Stimulated activated CD4-positive, alpha-beta T cell treated with anti-CD3 and anti-CD28 coated beads, Interleukin-1b, Interleukin-23, amount 100 ng/mL, for 48 hours (primary cell): ENCODE measurements around the gene LHX2.

Source experiments
- DNase-seq: peaks from one replicate; pipeline ENCODE4 v3.0.0-alpha.2; 2020

Gene LHX2

GRCh38 chr9:124035001-124035650 lies 23.6 kb downstream of the LHX2 start:
- no peak for DNase-seq

DNA sequence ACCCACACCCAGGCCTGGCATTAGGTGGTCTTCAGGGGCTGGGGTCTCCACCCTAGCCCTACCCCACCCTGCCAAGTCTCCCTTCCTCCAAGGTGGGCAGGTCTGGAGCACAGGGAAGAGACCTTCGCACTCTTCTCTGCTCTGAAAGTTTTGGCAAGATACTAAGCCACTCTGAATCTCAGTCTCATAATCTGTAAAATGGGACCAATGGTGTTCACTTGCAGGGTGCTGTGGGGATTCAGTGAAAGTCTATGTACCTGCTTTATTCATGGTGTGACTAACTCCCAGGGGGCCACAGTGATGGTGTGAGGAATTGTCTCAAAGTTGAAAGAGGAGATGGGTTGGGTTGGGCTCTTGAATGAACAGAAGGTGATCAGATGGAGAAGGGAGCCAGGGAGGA lies 25.0 kb downstream of the LHX2 start:
- DNase-seq: no peak

DNA sequence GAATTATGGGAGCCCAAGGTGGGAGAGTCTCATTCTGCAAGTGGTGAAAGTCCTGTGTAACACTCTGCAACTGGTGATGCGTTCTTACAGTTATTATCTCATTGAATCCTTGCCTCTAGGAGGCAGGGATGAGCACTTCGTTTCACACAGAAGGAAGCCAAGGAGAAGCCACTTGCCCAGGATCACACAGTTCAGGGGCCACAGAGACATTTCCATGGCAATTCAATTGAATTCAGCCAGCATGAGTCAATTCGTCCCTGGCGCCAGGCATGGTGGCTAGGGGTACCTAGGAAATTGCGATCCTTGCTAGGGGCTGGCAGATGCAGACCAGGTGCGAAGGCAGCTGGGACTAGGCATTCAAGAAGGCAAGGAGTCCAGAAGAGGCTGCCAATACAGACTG lies 26.2 kb downstream of the LHX2 start:
- no peak for DNase-seq

DNA sequence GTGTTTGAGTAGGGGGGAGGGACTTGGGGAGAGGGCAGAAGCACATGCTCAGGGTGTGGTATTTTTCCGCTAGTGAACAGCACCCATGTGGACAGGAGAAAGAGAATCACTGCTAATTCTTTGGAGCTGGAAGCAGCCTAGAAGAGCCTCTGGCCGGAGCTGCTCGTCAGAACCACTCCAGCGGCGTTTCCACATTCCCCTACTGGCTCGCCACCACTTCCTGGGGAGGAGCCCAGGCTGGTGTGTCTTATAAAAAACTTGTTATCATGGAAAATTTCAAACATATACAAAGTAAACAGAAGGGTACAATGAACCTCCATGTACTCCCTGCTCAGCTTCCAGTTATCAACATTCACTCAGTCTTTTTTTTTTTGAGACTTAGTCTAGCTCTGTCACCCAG lies 26.7 kb downstream of the LHX2 start:
- no peak for DNase-seq

- DNase-seq: no peak
These were observed 27.4 kb downstream of the LHX2 start for GRCh38 chr9:124038790-124039633.

- DNase-seq: peak; percentile 23
These were observed 28.8 kb downstream of the LHX2 start for GRCh38 chr9:124040186-124040931.

GRCh38 chr9:124040935-124041816 lies 29.6 kb downstream of the LHX2 start:
- peak; percentile 27 for DNase-seq

DNA sequence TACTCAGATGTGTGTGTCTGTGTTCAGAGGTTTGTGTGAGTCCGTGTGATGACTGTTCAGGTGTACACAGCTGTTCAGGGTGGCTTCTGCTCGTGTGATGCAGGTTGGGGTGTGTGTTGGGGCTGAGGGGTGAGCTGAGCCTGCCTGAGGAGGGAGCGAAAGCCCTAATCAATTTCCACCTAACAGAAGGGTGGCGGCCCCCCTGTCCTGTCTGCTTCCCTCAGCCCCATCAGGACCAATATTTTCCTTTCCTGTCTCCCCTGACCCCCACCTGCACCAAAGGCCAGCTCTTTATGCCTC lies 30.2 kb downstream of the LHX2 start:
- DNase-seq: no peak

GRCh38 chr9:124042201-124042721 lies 30.7 kb downstream of the LHX2 start:
- DNase-seq: no peak

GRCh38 chr9:124044448-124044847 lies 32.9 kb downstream of the LHX2 start:
- no peak for DNase-seq

GRCh38 chr9:124045076-124045829 lies 33.7 kb downstream of the LHX2 start:
- DNase-seq: no peak

DNA sequence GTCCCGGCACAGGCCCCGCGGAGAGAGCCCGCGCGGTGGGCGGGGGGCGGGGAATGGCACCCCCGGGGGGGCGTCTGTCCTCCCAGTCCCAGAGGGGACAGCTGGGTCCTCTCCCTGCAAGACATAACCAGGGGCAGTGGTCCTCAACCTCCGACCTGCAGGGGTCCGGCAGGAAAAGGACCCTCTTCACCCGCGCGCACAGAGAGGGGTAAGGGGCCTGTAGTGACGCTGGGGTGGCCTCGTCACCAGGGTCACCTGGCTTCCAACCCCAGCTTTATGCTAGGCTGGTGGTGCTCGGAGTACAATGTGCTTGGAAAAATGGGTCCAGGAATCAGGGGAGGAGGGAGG lies 34.2 kb downstream of the LHX2 start:
- DNase-seq: no peak

DNA sequence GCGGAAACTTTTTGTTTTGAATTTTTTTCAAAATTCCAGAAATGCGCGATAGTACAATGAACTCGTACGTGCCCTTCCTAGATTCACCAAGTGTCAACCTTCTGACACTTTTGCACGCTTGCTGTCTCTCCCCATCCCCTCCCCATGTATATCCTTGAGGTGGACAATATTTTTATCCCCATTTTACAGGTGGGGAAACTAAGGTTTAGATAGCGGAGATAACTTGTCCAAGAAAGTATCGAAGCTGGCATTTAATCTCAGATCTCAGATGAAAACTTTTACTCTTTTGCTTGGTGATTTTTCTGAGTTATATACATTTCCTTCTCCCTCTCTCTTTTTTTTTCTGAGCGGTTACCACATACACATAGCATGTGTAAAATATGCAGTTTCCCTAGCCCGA lies 34.6 kb downstream of the LHX2 start:
- no peak for DNase-seq

GRCh38 chr9:124047251-124047672 lies 35.7 kb downstream of the LHX2 start:
- no peak for DNase-seq

DNA sequence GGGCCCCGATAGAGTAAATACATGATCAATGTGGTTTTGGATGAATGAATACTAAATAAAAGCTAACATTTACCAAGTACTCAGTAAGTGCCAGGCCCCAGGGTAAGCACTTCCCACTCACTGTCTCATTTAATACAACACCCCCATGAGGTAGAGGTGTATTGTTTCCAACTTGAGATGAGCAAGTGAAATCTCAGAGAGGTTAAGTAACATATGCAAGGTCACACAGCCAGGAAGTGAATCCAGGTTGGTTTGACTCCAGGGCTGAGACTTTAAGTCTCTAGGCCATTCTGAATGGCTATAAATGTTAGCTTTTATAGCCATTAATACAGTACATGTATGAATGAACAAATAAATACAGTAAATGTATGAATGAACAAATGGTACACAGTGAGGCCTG lies 39.4 kb downstream of the LHX2 start:
- DNase-seq: no peak

DNA sequence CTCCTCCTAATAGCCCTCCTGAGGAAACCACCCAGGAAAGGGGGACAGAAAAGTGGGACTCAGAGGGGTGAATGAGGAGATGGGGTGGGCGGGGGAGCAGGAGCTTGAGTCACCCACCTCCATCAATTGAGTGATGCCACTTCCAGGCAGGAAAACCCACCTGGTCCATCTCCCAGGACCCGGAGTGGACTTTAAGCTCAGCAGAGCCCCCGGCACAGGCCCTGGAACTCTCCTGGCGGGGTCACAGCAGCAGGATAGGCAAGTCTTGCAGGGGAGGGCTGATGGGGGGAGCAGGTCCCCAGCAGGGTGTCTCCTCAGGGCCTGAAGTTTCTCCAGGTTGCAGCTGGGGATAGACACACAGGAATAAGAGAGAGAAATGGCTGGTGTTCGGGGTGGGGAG lies 40.8 kb downstream of the LHX2 start:
- no peak for DNase-seq

- peak; percentile 69 for DNase-seq
These were observed 43.1 kb downstream of the LHX2 start for GRCh38 chr9:124054582-124055227.

DNA sequence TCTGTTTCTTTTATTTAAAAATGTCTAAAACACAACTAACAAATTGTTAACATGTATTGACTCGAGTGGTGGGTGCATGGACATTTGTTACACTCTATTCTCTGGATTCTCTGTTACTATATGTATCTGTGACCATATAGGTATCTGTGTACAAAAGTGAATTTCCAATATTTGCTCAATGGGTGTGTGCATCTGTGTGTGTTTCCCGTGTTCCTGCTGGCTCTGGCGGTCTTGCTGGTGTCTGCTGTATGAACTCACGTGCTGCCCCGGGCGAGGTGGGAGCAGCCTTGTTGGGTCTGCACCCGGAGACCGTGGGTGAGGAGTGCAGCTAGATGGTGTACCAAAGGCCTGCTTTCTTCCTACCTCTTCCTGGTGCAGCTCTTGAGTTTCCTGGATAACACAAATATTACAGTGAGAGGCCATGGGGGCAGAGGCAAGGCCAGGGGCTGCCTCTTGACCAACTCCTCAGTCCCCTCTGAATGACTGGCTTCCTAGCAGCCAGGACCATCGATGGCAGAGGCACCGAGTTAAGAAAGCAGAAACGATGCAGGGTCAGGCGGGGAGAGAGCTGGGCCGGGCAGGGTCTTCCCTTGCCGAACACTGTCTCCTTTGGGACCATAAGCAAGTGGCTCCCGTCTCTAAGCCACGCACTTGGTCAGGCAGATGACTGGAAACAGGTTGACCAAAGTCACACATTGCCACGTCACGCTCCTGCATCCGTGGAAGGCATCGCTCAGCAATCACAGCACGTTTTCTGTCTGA lies 49.5 kb downstream of the LHX2 start:
- no peak for DNase-seq

GRCh38 chr9:124062172-124062571 lies 50.6 kb downstream of the LHX2 start:
- DNase-seq: no peak

- DNase-seq: no peak
These were observed 55.4 kb downstream of the LHX2 start for GRCh38 chr9:124066783-124067577.
